BE2C (cell line): ENCODE results near the gene SIX3.

ENCODE experiments used
- DNase-seq: peaks from one replicate; pipeline ENCODE4 v3.0.0-alpha.2; 2020
- H3K27me3 ChIP-seq: fragments of 250-450 bp; sonication (Bioruptor Pico); 2 replicates; pipeline ENCODE4 v1.5.1; 2020; ENCODE audit warnings: mild to moderate bottlenecking
- H3K36me3 ChIP-seq: fragments of 250-450 bp; sonication (Bioruptor Pico); 2 replicates; pipeline ENCODE4 v1.5.1; 2020; ENCODE audit warnings: mild to moderate bottlenecking
- H3K4me1 ChIP-seq: fragments of 250-450 bp; sonication (Bioruptor Pico); 2 replicates; pipeline ENCODE4 v1.5.1; 2020
- H3K4me3 ChIP-seq: 2 replicates; pipeline ENCODE4 v1.5.1; 2011; ENCODE audit warnings: low read depth, low read length
- H3K9me3 ChIP-seq: fragments of 250-450 bp; sonication (Bioruptor Pico); 2 replicates; pipeline ENCODE4 v1.5.1; 2020
- TF ChIP-seq, protein P1 (sequence below): IDR thresholded peaks from 2 replicates; pipeline ENCODE4 v1.5.1; 2012; ENCODE audit warnings: mild to moderate bottlenecking, low read depth, low read length

The SIX3 gene

DNA sequence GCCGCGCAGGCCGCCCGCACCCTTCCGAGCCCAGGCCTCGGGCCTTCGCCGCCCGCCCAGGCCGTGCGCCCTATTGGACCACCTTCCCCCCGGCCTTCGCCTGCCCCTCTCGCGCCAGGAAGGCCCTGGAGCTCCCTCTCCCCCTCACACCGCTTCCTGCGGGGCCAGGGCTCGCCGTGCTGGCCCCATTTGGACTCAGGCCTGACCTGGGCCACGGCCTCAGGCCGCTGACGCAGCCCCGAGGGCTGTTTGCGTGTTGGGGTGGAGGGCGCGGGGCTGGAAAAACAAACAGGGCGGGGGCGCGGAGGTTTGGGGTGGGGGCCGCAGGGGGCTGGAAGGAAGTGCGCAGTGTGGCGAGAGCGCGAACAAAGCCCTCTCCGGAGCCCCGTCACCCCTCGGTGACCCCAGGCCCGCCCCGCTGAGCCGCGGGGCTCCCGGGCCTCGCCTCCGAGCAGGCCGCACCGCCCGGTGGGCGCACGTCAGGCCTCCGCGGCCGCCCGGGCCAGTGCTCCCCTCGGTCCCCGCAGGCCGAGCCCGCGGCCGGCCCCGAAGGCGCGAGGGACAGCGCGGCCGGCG, 12.3 kb upstream of the SIX3 start:
- DNase-seq = no peak
- Histone ChIP-seq H3K36me3 (no peaks in the 10 kb centered on the region), H3K27me3 (no peaks in the 10 kb centered on the region; the same call in 1 of the 2 replicates), H3K4me1 (no peaks in the 10 kb centered on the region), H3K9me3 (no peaks in the 10 kb centered on the region), H3K4me3 (no peak overlapping the region)
- TF ChIP-seq, protein P1, sequence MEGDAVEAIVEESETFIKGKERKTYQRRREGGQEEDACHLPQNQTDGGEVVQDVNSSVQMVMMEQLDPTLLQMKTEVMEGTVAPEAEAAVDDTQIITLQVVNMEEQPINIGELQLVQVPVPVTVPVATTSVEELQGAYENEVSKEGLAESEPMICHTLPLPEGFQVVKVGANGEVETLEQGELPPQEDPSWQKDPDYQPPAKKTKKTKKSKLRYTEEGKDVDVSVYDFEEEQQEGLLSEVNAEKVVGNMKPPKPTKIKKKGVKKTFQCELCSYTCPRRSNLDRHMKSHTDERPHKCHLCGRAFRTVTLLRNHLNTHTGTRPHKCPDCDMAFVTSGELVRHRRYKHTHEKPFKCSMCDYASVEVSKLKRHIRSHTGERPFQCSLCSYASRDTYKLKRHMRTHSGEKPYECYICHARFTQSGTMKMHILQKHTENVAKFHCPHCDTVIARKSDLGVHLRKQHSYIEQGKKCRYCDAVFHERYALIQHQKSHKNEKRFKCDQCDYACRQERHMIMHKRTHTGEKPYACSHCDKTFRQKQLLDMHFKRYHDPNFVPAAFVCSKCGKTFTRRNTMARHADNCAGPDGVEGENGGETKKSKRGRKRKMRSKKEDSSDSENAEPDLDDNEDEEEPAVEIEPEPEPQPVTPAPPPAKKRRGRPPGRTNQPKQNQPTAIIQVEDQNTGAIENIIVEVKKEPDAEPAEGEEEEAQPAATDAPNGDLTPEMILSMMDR = no peak

DNA sequence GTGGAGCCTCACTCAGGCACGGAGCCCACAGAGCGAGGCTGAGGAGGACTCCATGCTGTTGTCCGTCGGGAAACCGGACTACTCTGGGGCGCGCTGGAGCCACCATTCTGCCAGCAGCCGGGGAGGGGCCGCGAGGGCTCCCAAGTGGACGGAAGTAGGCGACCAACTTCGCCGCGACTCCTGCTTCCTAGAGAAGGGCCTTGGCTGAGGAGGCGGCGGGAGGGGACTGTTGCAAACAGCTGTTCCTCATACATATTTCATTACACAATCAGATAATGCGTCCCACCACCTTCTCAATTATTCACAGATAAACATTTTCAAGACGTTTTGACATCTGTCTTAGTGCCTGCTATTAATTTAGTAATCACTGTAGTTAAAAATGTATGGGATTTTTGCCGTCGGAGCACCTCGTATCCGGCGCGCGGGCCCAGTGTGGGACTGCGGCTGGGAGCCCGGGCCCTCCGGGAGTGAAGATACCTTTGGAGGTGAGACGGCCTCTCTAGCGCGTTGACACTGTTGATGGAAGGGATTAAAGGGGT, 11.7 kb upstream of the SIX3 start:
- Histone ChIP-seq H3K9me3 (no peaks in the 10 kb centered on the region), H3K36me3 (no peaks in the 10 kb centered on the region), H3K27me3 (peaks cover 1% of the 10 kb centered on the region), H3K4me3 (no peak overlapping the region), H3K4me1 (no peaks in the 10 kb centered on the region)
- TF ChIP-seq, protein P1 = no peak
- DNase-seq = no peak

DNA sequence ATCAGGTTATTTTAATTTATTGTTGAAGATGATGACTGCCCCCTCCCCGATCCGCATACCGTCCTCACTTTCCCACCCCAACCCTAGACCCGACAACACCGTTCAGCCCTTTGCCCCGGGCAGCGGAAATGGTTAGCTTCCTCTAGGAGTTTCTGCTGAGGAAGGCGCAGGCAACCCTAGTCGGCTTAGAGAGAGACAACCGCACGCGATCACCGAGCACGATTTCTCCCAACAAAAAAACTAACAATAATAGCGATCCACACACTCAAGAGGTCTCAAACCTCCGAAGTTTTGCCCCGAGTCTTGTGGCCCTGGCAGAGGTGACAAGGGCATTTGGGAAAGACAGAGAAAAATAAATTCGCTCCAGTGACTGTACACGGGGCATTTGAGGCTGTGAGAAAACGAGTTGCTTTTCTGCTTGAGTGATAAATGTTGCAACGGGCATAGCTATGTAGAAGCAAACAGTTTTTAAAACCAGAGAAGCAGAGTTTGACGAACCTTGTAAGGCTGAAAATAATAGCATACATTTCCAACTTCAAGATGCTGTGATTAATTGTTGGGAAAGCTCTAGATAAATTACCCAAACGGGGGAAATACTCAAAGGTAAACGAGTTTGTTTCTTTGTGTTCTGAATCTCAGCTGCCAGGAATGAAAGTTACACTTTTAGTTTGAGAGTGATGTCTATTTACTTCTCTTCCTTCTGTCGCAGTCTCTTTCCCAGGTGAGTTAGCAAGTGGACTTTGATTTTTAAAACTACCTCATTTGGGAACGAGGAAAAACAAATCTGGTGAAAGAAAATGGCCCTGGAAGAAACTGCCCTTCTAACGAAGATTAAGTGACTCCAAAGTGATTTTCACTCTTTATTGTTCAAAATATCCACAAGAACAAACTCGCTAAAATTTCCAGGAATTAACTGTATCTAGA, 11.0 kb upstream of the SIX3 start:
- no peak for DNase-seq
- Histone ChIP-seq H3K27me3 (peaks cover 9% of the 10 kb centered on the region), H3K4me3 (no peak overlapping the region), H3K4me1 (no peaks in the 10 kb centered on the region), H3K9me3 (no peaks in the 10 kb centered on the region), H3K36me3 (no peaks in the 10 kb centered on the region)
- TF ChIP-seq, protein P1 = no peak

DNA sequence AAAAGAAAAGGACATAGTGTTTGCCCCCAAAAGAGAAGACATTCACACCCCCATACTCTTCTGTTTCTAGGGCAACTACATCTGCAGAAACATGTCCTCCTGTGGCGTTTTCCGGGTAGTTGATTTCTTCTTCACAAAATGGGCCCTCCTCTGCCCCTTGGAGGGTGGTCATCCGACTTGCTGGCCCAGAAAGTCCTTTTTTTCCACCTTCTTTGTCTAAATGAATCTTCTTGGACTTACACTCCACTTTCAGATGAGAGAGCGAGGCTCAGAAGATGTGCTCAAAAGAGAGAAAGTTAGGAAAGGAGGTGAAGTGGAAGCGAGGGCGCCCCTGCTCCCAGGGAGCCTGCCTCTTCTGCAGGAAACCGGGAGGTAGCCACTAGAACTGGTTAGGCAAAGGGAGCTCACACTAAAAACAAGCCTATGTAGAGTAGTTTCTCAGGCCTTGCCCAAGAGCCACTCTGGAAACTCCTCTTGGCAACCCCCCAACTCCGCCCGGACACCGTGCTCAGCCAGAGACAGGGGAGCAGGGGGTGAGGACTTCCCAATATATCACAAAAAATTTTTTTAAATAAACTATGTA, 10.2 kb upstream of the SIX3 start:
- H3K9me3 ChIP-seq = no peaks in the 10 kb centered on the region
- TF ChIP-seq, protein P1 = no peak

DNA sequence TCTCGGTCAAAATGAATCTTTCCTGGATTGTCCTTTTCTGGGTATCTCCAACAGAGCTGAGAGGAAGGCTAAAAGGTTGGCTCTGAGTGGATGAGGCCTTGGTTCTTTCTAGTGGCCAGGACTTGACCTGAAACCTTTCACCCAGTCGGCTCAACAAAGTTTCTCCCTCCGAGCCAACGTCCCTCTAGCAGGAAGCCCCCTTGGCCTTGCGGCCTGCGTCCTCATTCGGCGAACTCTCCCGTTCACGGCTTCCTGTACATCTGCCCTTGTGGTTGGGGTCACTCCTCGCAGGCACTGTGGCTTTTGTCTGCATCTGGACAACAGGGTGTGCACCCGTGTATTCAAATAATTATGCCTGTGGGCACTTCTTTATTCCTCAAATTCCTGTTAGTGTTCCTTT, 9.4 kb upstream of the SIX3 start:
- H3K4me3 ChIP-seq = no peak overlapping the region
- H3K27me3 ChIP-seq = peaks cover 13% of the 10 kb centered on the region
- TF ChIP-seq, protein P1 = no peak
- H3K9me3 ChIP-seq = no peaks in the 10 kb centered on the region
- no peaks in the 10 kb centered on the region for H3K4me1 ChIP-seq
- no peaks in the 10 kb centered on the region for H3K36me3 ChIP-seq
- DNase-seq = no peak

More for the DNA sequence above, 10.2 kb upstream of the SIX3 start:
- no peaks in the 10 kb centered on the region for H3K36me3 ChIP-seq
- H3K4me3 ChIP-seq = no peak overlapping the region
- H3K27me3 ChIP-seq = peaks cover 13% of the 10 kb centered on the region
- H3K4me1 ChIP-seq = no peaks in the 10 kb centered on the region
- DNase-seq = no peak
